GM12891 (cell line): ENCODE measurements around the gene FADS6.

Experiments used
- PAX5 ChIP-seq: IDR thresholded peaks from 2 replicates; pipeline ENCODE4 v1.6.1; 2011; ENCODE audit warnings: low read length, moderate library complexity, mild to moderate bottlenecking; ENCODE audit not compliant: insufficient read depth, severe bottlenecking
- POLR2A ChIP-seq: IDR thresholded peaks from 2 replicates; pipeline ENCODE4 v1.6.1; 2011; ENCODE audit warnings: low read depth, low read length, control low read depth
- POLR2AphosphoS5 ChIP-seq: IDR thresholded peaks from 2 replicates; pipeline ENCODE4 v1.6.1; 2011; ENCODE audit warnings: low read depth, low read length, control low read depth
- POU2F2 ChIP-seq: IDR thresholded peaks from 2 replicates; pipeline ENCODE4 v1.6.1; 2011; ENCODE audit warnings: low read depth, mild to moderate bottlenecking, control low read depth, low read length, moderate library complexity
- SPI1 ChIP-seq: IDR thresholded peaks from 2 replicates; pipeline ENCODE4 v1.6.1; 2011; ENCODE audit warnings: low read depth, low read length, control low read depth
- TAF1 ChIP-seq: IDR thresholded peaks from 2 replicates; pipeline ENCODE4 v1.6.1; 2011; ENCODE audit warnings: low read depth, low read length, control low read depth

DNA sequence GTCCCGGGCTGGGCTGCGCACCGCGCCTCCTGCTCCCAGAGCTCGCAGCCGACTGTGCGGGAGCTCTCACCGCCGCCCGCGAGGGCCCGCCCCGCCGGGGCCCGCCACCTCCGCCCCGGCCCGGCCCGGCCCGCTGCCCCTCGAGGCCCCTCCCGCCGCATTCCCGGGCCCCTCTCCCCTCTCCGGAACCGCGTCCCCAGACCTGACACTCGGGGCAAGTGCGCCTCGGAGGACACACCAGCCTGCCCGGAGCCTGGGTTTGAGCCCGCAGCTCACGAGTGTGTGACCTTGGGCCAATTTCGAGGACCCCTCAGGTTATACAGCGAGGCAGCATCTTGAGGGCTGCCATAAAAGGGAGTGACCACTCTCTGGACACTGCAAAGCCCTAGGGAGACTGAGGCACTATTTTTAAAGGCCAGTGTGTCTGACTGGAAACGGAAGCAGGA is 31.7 kb downstream of the FADS6 start:
- no peak for TF ChIP-seq POLR2AphosphoS5
- TF ChIP-seq TAF1: no peak
- no peak for TF ChIP-seq POLR2A
- no peak for TF ChIP-seq SPI1
- no peak for TF ChIP-seq PAX5
- no peak for TF ChIP-seq POU2F2
